Parietal lobe (tissue), 1 donor: ENCODE results near the gene GUCY2F. TPM values are rescaled to one million over a fixed set of nuclear protein-coding genes. Genes with fewer than 3 reads are reported as not detected.

Experiments
- total RNA-seq: library from RNA; depleted of rRNA; stranded (reverse); fragments of >200 nt; gene quantifications from one replicate; pipeline ENCODE4 v1.2.3, GENCODE V29; 2014

GUCY2F gene
- total RNA-seq = not detected

DNA sequence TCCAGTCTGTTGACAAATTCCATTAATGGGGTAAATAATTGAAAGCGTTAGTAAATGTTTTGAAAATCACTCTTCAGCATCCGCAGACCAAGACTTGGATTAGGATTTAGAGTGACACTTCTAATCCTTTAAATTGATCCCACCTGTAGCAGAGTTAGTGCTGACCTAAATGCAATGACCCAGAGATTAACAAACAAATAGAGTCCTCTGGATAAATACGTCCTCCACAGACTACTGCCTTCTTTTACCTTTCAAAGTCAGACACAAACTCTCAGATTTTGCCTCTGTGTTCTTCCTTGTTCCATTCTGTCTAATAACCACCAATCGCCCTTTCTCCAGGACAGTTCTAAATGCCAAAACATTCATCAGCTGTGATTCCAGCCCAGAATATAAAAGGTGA, at the start of gene GUCY2F:
GUCY2F (minus strand) TSS at position 101 of the 400 bp plus-strand sequence. CDS start 6,150 bp downstream, outside the sequence.

Other genes starting within 250 kb of the GUCY2F start
- 5.6 TPM for gene NXT2, start 54.8 kb upstream of the GUCY2F start, total RNA-seq
- 1.9 TPM for gene KCNE5, start 143.1 kb upstream of the GUCY2F start, total RNA-seq